Neural crest cell (in vitro differentiated cells): ENCODE data around the gene GASK1B. TPM values are rescaled to one million over a fixed set of nuclear protein-coding genes. Genes with fewer than 3 reads are reported as not detected.

Experiments used
- DNase-seq: peaks from one replicate; pipeline ENCODE4 v3.0.0; 2021; ENCODE audit warnings: low read depth, mixed read lengths, low spot score
- H3K27ac Mint-ChIP-seq: one replicate; pipeline ENCODE4 v1.8.0; 2021; ENCODE audit warnings: mild to moderate bottlenecking, mixed read lengths; ENCODE audit not compliant: unreplicated experiment
- H3K27me3 Mint-ChIP-seq: 2 replicates; pipeline ENCODE4 v1.8.0; 2021; ENCODE audit warnings: low read depth, mild to moderate bottlenecking, mixed read lengths
- H3K36me3 Mint-ChIP-seq: 2 replicates; pipeline ENCODE4 v1.8.0; 2021; ENCODE audit warnings: low read depth, mild to moderate bottlenecking, mixed read lengths
- H3K4me1 Mint-ChIP-seq: 2 replicates; pipeline ENCODE4 v1.8.0; 2021; ENCODE audit warnings: mixed read lengths
- H3K4me3 Mint-ChIP-seq: one replicate; pipeline ENCODE4 v1.8.0; 2021; ENCODE audit warnings: mild to moderate bottlenecking, mixed read lengths
- H3K9me3 Mint-ChIP-seq: 2 replicates; pipeline ENCODE4 v1.8.0; 2021; ENCODE audit warnings: mixed read lengths
- total RNA-seq: library from RNA; stranded (reverse); gene quantifications from 2 replicates; pipeline ENCODE4 v1.2.1, GENCODE V29; 2021
- TF ChIP-seq, protein P1 (sequence below): fragments of 200-600 bp; sonication (generic); conservative IDR thresholded peaks from 2 replicates; pipeline ENCODE4 v1.5.0; 2021; ENCODE audit warnings: antibody characterized with exemption, mild to moderate bottlenecking

GASK1B gene
- total RNA-seq, 1 donor from 2014 or later, result 8.8 TPM

DNA sequence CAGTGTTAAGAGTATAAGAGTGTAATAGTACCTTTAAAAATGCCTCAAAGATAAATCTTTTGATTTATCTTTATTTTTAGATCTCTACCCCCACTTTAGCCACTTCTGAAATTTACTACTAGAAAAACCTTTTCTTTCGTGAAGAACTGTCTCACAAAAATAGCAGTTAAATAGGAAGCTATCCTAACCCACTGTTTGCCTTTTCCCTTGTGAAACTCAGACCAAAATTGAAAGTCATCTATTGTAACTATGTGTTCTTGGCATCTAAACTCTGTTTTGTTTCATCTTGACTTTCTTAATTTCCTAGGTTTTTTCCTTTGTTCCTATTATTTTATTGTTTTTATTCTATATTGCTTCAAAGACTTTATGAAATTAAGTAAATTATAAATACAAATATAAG, 29.7 kb upstream of the GASK1B start:
- TF ChIP-seq, protein P1, sequence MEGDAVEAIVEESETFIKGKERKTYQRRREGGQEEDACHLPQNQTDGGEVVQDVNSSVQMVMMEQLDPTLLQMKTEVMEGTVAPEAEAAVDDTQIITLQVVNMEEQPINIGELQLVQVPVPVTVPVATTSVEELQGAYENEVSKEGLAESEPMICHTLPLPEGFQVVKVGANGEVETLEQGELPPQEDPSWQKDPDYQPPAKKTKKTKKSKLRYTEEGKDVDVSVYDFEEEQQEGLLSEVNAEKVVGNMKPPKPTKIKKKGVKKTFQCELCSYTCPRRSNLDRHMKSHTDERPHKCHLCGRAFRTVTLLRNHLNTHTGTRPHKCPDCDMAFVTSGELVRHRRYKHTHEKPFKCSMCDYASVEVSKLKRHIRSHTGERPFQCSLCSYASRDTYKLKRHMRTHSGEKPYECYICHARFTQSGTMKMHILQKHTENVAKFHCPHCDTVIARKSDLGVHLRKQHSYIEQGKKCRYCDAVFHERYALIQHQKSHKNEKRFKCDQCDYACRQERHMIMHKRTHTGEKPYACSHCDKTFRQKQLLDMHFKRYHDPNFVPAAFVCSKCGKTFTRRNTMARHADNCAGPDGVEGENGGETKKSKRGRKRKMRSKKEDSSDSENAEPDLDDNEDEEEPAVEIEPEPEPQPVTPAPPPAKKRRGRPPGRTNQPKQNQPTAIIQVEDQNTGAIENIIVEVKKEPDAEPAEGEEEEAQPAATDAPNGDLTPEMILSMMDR, result no peak
- H3K9me3 Mint-ChIP-seq, result no peaks in the 10 kb centered on the region
- no peak overlapping the region for H3K27ac Mint-ChIP-seq
- H3K4me3 Mint-ChIP-seq, result no peak overlapping the region
- peaks cover 8% of the 10 kb centered on the region for H3K4me1 Mint-ChIP-seq
- H3K27me3 Mint-ChIP-seq, result no peaks in the 10 kb centered on the region
- DNase-seq, result no peak
- H3K36me3 Mint-ChIP-seq, result no peaks in the 10 kb centered on the region

DNA sequence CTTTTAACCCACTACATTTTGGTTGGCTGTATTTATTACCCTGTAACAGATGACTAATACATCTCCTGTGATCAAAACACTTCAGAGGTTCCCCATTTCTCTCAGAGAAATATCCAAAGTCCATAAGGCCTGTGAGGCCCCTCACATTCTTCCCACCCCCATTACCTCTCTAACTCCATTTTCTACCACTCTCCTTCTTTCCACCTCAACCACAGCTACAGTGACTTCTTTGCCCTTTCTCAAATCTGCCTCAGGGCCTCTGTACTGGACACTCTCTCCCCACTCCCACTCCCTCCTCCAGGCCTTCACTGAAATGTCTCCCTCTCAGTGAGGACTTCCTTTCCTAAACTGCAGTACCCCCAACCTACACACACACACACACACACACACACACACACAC, 29.1 kb upstream of the GASK1B start:
- Mint-ChIP-seq H3K9me3 (no peaks in the 10 kb centered on the region), H3K4me3 (no peak overlapping the region), H3K36me3 (no peaks in the 10 kb centered on the region), H3K4me1 (peaks cover 8% of the 10 kb centered on the region), H3K27ac (no peak overlapping the region), H3K27me3 (no peaks in the 10 kb centered on the region)
- DNase-seq, result no peak
- TF ChIP-seq, protein P1, result no peak

DNA sequence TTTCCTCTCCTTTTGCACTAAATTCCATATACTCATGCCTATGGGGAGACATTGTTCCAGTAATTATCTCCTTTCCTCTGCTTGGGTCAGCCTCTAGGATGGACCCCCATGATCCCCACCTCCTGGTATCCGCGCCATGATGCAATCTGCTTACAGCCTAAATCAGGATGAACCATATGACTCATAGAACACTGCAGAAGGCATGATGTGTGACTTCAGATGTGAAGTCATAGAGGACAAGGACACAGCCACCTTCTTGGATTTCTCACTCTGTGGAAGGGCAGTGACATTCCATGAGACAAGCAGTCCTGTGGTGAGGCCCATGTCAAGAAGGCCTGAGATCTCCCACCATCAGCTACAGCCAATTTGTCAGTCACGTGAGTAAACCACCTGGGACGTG, 28.5 kb upstream of the GASK1B start:
- TF ChIP-seq, protein P1, result no peak
- H3K9me3 Mint-ChIP-seq, result no peaks in the 10 kb centered on the region
- H3K4me3 Mint-ChIP-seq, result no peak overlapping the region
- H3K4me1 Mint-ChIP-seq, result peaks cover 8% of the 10 kb centered on the region
- H3K36me3 Mint-ChIP-seq, result no peaks in the 10 kb centered on the region
- H3K27me3 Mint-ChIP-seq, result no peaks in the 10 kb centered on the region
- no peak for DNase-seq
- no peak overlapping the region for H3K27ac Mint-ChIP-seq

DNA sequence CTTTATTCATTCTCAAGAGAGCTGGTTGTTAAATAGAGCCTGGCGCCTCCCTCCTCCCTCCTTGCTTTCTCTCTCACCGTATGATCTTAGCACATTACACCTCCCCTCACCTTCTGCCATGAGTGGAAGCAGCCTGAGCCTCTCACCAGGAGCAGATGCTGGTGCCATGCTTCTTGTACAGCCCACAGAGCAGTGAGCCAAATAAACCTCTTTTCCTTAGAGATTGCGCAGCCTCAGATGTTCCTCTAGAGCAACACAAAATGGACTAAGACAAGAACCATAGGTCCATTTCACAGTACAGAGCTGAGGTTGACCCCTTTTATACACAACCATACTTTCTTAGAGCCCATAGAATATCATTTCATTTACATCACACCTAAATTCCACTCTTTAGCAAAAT, 27.4 kb upstream of the GASK1B start:
- Mint-ChIP-seq H3K9me3 (no peaks in the 10 kb centered on the region), H3K27me3 (no peaks in the 10 kb centered on the region), H3K4me3 (no peak overlapping the region), H3K27ac (no peak overlapping the region), H3K36me3 (no peaks in the 10 kb centered on the region), H3K4me1 (peaks cover 8% of the 10 kb centered on the region)
- TF ChIP-seq, protein P1, result no peak
- no peak for DNase-seq

DNA sequence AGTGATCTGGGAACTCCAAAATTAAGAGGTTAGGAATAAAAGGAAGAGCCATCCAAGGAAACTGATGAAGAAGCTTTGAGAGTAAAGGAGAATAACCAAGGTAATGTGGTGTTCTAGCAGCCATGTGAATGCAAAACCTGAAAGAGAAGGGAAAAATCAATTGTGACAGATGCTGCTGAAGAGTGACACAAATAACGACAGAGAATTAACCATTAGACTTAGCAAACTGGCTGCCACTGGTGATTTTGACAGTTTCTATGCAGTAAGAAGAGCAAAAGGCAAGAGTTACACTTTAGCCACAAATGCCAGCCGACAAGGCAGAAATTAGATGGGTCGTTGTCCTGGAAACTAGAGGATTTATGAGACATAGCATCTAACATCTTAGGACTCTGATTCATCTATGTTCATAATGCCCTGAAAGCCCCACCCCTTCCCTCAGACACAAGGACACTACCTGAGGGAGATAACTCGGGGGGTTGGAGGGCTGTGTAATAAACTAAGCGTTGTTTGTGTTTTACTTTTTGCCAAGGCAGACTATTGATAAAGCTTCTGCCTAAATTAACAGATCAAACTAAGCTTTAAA, 24.5 kb upstream of the GASK1B start:
- Mint-ChIP-seq H3K9me3 (no peaks in the 10 kb centered on the region), H3K36me3 (no peaks in the 10 kb centered on the region), H3K27me3 (no peaks in the 10 kb centered on the region), H3K27ac (no peak overlapping the region), H3K4me1 (peaks cover 13% of the 10 kb centered on the region), H3K4me3 (no peak overlapping the region)
- TF ChIP-seq, protein P1, result no peak
- DNase-seq, result no peak

DNA sequence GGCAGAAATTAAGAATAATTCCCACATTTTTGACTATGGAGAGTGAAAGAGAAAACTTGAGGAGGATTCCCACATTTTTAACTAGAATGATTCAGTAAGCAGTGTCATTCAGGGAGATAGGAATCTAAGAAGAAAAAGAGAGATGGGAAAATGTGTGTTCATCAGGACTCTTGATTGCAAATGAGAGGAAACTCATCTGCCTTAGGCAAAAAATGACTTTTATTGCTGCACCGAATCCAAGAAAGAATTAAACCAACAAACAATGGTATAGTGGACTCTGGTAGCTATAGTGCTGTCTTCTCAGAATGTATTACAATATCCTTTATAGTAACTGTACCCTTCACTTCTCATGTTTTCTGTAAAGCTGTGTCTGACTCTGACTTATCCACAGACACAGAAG, 22.5 kb upstream of the GASK1B start:
- DNase-seq, result no peak
- TF ChIP-seq, protein P1, result no peak
- Mint-ChIP-seq H3K36me3 (no peaks in the 10 kb centered on the region), H3K27ac (no peak overlapping the region), H3K4me1 (peaks cover 9% of the 10 kb centered on the region), H3K9me3 (no peaks in the 10 kb centered on the region), H3K27me3 (no peaks in the 10 kb centered on the region), H3K4me3 (no peak overlapping the region)
